Stimulated activated CD8-positive, alpha-beta memory T cell treated with anti-CD3 and anti-CD28 coated beads, Interleukin-7, amount 100 ng/mL, for 48 hours (primary cell): Measurements from ENCODE around the gene UAP1L1.
A peak's percentile ranks its signal among the peaks of the same experiment; 100 is the strongest.
"Not testable (repeated sequence)": the region's sequence is repeated elsewhere in the genome, so short reads cannot be mapped to it uniquely, and the experiment has no call there.

Experiments
- DNase-seq, 2 donors: peaks; one replicate each; pipeline ENCODE4 v3.0.0-alpha.2; 2020; ENCODE audit warnings: low read depth in 1 of 2; ENCODE audit errors: extremely low read depth in 1 of 2

Gene UAP1L1, protein sequence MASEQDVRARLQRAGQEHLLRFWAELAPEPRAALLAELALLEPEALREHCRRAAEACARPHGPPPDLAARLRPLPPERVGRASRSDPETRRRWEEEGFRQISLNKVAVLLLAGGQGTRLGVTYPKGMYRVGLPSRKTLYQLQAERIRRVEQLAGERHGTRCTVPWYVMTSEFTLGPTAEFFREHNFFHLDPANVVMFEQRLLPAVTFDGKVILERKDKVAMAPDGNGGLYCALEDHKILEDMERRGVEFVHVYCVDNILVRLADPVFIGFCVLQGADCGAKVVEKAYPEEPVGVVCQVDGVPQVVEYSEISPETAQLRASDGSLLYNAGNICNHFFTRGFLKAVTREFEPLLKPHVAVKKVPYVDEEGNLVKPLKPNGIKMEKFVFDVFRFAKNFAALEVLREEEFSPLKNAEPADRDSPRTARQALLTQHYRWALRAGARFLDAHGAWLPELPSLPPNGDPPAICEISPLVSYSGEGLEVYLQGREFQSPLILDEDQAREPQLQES

DNA sequence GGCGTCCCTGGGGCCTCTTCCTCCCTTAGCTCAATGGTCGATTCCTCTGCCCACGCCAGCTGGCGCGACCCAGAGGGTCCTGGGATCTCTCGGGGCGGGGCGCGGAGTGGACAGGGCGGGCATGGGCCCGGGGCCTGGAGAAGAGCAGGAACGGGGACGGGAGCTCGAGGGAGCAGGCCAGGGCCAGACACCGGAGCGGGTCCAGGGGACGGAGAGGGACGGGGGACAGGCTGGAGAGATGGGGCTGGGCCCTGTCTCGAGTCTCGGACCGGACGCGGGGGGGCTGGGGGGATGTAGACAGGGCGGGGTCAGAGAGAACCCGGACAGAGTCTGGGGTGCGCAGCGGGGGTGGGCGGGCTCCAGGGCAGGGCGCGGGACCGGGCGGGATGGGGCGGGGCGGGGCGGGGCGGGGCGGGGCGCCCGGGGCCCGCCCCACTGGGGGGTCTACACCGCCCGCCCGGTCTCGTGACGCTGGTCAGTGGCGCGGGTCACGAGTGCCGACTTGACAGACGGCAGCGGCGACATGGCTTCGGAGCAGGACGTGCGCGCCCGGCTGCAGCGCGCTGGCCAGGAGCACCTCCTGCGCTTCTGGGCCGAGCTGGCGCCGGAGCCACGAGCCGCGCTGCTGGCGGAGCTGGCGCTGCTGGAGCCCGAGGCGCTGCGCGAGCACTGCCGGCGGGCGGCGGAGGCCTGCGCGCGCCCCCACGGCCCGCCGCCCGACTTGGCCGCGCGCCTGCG, at the start of gene UAP1L1:
Gene UAP1L1 (plus strand): TSS at position 508 of the 738 bp plus-strand sequence. CDS start 16 bp downstream, at position 524.
- peak in 1 of 2 donors; percentile 36 for DNase-seq

DNA sequence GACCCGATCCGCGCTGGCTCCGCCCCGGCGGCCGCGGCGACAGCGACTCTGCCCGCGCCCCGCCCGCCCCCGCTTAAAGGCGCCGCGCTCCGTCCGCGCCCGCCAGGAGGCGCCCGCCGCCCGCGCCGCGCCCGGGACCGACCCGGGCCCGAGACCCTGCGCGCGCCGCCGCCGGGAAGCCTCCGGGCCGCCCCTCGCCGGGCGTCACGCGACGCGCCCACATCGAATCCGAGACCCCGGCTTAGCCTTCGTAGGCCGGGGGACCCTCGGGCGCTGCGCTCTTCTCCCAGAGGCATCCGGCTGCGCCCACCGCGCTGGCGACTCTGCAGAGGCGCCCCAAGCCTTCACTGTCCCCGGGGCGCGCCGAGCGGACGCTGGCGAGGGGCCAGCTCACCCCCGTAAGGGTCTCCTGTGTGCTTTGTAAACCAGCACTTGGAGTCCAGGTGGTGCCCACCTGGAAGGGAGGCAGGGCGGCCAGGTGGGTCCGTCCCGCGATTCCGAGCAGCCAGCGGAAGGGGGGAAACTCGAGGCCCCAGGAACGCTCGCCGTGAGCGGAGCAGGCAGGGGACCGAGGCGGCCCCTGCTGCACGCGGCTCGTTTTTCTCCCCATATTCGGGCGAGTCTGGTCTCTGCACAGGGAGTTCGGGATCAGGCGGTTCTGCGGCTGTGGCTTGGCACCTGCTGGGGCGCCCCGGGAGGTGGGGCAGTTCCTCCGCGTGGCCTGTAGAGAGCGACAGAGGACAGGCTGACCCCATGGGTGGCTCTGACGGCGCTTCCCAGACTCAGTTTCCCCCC, 48.9 kb upstream of the UAP1L1 start:
- DNase-seq, result peak in 1 of 2 donors; percentile 40

DNA sequence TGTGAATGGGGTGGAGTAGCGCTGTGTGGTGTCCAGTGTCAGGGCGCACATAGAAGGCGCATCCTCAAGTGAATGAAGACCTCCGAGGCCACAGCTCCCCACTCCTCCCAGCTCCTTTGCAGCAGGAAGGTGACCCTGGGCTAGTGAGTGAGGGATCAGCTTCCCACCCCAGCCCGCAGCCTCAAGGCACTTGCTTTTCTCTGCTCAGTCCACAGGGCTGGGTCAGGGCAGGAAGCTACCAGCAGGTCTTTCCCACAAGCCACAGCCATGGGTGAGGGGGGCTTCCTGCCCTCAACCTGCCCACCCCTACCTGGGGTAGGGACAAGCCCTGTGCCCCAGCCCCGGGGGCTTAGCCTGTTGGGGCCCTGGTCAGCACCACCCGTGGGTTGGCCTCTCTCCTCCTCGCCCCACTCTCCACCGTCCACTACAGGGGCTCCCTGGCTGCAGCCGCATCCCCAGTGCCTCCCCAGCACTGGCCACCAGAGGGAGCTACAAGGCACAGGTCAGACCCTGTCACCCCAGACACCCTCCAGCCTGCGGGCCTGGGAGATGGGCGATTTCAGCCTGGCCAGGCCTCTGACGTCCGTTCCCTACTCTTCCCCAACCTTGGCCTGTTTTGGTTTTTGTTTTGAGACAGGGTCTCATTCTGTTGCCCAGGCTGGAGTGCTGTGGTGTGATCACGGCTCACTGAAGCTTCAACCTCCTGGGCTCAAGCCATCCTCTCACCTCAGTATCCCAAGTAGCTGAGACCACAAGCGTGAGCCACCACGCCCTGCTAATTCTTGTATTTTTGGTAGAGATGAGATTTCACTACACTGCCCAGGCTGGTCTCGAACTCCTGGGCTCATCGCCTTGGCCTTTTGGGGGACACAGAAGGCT, 48.0 kb upstream of the UAP1L1 start:
- DNase-seq, result peak in 1 of 2 donors; percentile 69

DNA sequence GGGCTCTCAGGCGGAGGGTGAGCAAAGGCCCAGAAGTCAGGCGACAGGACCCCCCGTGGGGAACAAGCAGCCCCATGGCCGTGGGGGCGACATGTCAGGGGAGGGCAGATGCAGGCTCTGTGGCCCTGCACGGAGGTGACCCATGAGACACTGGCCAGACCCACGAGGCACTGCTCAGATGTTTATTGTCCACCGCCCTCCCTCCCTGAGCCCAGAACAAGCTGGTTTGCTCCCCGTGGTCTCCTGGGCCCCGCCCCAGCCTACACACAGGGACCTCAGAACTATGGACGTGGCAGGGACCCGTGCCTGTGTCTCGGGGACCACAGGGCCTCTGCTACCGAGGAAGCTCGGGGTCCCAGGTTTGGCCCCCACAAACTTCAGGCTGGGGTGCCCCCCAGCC, 47.3 kb upstream of the UAP1L1 start:
- no peak for DNase-seq

DNA sequence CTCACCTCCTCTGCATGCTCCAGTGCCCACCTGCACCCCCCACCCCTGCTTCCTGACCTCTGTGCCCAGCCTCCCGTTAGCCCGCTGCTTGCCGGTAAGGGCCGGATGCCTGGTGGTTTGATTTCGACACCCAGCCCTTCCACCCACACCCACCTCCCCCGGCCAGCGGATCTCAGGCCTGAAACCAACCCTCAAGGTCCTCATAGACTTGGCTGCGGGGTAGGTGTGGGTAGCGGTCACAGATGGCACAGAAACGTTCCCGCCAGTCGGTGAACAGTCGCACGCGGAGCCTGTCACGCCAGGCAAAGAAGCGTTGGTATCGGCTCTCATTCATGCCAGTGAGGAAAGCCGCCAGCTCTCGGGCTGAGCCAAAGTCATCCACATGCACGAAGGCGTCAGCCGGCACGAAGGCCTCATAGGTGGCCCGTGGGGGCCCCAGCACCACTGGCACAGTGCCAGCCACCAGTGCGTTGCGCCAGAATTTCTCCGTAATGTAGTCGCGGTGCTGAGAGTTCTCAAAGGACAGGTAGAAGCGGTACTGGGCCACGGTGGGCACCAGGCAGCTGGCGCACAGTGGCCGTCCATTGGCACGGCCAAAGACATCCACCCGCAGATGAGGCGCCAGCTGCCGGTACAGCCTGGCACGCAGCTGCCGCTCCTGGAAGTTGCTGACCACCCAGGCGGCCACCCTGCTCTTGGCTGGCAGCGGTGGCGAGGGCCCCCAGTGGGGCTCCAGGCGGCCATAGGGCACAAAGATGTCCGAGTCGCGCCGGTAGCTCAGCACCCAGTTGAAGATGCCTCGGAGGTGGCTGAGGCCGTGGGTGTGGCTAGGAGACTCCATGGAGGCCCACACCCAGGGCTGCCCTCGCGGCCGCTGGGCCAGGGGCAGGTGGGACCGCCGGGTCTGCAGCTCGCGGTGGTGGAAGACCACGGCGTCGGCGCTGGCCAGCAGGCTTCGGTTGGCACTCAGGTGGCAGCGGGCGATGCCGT, 46.5 kb upstream of the UAP1L1 start:
- peak in 1 of 2 donors; percentile 58 for DNase-seq

DNA sequence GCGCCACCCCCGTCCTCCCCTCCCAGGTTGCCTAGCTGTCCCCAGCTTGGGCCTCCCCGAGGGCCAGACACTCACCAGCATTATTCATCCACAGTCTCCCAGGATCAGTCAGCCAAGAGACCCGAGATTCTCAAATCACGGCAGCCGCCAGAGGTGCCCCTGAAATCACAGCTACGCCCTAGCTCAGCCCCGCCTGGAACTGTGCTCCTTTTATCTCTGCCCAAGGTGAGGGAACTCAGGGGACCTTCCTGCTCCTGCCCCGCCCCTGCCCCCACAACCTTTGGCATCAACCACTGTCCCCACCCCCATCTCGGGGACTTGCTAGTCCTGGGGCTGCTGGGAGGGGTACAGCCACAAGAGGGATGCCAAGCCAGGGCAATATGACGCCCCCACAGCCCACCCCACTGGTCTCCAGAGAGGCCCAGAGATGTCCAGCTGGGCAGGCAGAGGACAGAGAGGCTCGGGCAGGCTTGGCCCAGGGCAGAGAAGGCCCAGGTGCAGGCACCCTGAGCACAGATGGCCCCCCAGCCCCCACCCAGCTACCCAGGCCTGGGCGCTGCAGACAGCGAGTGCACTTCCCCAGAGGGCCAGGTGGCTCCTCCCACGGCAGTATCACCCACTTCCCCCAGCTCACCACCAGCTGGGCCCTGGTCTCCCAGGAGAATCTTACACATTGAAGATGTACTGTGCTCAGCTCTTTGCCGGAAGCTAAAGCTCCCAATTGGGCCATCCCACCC, 45.2 kb upstream of the UAP1L1 start, which contains the start of gene FUT7:
Gene FUT7 (minus strand): TSS at position 185 of the 737 bp plus-strand sequence. CDS start 97 bp downstream, at position 88.
- peak in 1 of 2 donors; percentile 37 for DNase-seq

DNA sequence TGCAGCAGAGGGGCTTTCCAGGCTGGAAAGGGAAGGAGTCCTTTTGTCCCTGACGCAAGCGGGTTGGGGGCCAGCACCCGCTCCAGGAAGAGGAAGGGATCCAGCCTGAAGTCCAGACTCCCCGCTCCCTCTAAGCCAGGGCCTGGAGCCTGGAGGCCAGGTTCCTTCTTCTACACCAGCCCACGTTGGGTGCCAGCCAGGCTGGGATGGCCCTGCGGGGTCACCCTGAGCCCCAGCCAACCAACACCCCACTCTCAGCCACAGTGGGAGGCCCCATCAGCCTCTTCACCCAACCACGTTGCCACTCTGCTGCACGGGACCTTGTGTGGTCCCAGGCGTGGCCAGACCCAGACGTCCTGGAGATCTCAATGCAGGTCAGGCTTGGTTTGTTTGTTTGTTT, 44.5 kb upstream of the UAP1L1 start:
- DNase-seq, result no peak

DNA sequence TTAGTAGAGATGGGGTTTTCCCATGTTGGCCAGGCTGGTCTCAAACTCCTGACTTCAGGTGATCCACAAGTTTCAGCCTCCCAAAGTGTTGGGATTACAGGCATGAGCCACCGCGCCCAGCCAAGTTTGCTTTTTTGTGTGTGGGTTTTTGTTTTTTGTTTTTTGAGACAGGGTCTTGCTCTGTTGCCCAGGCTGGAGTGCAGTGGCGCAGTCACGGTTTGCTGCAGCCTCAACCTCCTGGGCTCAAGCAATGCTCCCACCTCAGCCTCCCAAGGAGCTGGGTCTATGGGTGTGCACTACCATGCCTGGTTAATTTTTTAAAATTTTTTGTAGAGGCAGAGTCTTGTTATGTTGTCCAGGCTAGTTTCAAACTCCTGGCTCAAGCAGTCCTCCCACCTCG, 43.8 kb upstream of the UAP1L1 start:
- not testable (repeated sequence) for DNase-seq

DNA sequence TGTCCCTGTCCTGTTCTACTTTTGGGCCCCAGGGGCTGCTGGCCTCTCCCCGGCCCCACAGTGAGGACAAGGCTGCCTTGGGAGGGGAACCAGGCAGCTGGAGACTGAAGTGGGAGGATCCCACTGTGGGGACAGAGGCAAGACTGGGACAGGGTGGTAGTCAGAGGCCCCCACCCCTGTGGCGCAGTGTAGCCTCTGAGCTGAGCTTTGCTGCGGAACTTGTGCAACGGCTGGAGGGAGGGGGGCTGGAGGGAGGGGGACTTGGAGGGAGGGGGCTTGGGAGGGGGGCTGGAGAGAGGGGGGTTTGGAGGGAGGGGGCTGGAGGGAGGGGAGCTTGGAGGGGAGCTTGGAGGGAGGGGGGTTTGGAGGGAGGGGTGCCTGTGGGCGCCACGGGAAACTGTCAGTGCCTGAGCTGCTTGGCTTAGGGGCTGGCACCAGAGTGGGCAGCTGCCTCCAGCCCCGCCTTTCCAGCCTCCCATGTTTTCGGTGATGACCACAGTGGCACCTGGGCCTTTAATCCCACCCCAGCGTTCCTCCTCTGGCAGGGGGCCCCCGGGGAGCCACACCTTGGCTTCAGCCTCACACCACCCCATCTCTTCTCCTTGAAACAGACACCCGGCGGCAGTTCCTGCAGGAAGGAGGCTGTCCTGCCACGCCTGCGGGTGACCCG, 43.1 kb upstream of the UAP1L1 start:
- DNase-seq, result no peak

DNA sequence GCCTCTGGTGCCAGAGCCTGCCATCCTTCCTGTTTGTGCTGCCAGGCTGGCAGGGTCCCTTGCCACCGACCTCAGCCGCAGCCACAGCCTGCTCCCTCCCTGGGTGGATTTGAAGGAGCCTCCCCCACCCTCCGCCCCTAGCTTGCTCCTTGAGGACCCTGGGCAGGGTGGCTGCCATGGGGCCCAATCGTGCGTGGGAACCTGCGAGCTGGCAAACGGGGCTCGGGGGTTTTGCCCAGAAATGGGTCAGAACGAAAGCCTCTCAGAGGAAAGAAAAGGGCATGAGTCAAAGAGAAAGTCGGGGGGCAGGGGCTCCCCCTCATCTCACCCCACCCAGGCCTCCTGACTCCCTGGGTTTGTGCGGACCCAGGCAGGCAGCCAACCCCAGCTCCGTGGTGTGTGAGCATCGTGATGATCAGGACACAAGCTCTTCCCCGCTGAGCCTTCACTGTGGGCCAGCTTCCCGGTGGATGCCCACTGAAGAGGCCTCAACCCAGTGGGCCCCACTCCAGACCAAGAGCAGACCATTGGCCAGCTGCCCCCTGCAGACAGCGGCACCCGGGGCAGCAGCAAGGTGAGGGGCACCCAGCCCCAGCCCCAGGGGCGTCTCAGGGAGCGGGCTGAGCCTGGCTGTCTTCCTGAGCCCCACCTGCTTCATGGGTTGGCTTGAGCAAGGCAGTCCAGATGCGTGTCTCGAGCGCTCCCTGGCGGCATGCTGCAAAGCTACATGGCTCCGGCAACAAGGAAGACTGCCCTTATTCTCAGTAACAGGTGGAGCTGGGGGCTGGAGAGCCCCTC, 42.4 kb upstream of the UAP1L1 start:
- peak; percentile 70 to 82 for DNase-seq

DNA sequence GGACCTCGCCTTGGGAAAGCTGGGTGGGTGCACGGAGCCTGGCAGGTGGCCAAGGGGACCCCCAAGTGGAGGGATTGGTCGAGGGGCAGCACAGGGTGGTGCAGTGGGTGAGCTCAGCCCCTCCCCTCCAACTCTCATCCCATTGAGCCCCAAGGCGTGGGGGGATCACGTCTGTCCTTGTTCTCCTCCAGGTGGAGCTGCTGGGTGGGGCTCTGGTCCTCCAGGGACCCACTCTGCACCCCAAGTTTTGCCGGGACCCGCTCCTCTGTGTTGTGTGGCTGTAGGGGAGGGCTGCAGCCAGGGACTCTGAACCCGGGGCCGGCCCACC, 41.8 kb upstream of the UAP1L1 start:
- no peak for DNase-seq

DNA sequence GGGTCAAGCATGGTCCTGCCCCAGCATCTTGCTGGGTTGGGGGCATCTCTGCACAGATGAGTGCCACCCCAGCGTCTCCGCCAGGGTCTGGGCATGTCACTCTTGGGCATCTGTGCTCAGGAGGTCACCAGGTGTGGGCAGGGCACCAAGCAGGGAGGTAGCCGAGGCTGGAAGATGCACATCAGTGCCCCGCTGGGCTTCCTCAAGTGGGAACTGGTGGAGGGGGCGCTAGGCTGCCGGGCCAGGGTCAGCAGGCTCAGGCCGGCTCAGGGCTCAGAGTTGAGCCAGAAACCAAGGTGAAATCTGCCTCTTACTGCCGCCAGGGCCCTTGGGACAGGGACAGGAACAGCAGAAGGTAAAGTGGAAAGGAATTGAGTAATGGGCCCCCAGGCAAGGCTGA, 41.4 kb upstream of the UAP1L1 start:
- DNase-seq, result no peak

DNA sequence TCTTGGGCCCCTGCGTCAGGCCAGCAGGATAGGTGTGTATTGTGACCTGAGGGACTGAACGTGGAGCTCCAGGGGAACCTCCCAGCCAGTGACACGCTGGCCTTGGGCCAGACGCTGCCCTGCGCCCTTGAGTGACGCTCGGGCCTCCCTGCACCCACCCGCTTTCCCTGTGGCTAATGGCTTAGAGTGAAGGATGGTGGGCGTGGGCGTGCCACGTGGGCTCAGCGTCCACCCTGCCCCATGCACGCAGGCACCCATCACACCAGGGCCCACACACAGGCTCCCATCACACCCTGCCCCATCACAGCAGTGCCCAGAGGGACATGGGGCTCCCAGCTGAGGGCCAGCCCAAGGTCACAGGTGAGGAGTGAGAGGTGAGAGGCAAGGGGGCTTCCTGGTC, 40.3 kb upstream of the UAP1L1 start:
- no peak for DNase-seq

DNA sequence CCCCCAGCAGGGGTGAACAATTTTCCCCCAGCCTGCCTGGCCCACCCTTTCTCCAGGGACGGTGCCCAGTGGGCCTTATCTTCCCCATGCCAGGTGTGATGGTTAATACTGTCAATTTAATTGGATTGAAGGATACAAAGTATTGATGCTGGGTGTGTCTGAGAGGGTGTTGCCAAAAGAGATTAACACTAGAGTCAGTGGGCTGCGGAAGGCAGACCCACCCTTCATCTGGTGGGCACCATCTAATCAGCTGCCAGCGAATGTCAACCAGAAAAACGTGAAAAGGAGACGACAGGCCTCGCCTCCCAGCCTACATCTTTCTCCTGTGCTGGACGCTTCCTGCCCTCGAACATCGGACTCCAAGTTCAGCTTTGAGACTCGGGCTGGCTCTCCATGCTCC, 39.8 kb upstream of the UAP1L1 start:
- DNase-seq, result no peak

DNA sequence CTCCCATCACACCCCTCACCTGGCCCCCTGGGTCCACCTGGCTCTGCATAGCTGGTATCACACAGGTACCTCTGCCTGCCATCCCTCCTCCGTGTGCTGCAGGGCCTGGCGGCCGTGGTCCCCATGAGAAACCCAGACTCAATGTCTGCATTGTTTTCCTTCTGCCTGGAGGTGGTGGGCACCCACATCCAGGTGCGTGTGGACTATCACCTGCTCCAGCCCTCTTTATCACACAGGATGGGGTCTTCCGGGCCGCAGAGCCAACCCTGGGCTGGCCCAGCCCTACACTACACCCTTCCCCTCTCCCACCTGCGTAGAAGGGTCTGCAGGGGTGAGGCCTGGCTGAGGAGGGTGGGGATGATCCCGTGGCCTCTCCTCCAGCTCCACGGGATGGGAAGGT, 38.4 kb upstream of the UAP1L1 start:
- DNase-seq, result no peak

DNA sequence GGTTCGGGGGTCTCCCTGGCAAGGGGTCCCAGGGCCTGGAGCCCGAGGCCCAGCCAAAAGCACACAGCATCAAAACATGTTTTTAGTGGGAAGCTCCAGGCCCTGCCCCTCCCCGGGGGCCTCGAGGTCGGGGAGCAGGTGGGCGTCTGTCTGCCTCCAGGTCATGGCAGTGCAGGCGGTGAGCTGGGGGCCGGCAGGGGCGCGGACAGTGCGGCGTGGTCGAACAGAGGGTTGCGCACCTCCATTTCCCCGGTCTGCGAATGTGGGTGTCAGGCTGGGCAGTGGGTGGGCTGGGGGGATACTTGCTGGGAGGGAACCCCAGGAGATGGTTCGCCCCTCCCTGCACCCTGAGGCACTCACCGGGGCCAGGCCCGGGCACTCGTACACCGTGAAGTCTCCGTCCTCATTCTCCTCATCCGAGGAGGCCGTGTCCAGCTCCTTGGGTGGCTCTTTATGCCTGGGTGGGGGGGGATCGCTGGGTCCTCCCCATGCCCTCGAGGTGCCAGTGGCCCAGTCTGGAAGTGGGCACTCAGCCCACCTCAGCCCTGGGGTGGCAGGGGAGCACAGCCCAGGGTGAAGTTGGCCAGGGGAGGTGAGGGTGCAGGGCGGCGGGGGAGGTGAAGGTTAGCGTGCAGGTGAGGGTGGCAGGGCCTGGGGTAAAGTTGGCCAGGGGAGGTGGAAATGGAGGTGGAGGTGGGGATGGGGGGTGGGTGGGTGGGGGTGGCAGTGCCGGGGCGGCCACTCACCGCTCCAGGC, 37.5 kb upstream of the UAP1L1 start:
- no peak for DNase-seq
